HL-60 (cell line): ENCODE data around the gene MAGI2.

ENCODE experiments used
- DNase-seq, 2 experiments: peaks; one replicate each; pipeline ENCODE4 v3.0.0-alpha.2; 2010 to 2020; ENCODE audit warnings: low read depth in 1 of 2, low spot score in 1 of 2
- H3K27ac ChIP-seq: fragments of 250-450 bp; sonication (Bioruptor Pico); replicated peaks from 2 replicates; pipeline ENCODE4 v1.5.1; 2020; ENCODE audit warnings: mild to moderate bottlenecking, moderate library complexity
- H3K27me3 ChIP-seq: fragments of 250-450 bp; sonication (Bioruptor Pico); 2 replicates; pipeline ENCODE4 v1.5.1; 2021; ENCODE audit warnings: mild to moderate bottlenecking, moderate library complexity; ENCODE audit not compliant: insufficient read depth, poor library complexity, severe bottlenecking
- H3K4me3 ChIP-seq: replicated peaks from 2 replicates; pipeline ENCODE4 v1.5.1; 2011; ENCODE audit warnings: mild to moderate bottlenecking, control low read depth, low read length; ENCODE audit not compliant: insufficient read depth
- CTCF ChIP-seq: IDR thresholded peaks from one replicate; pipeline ENCODE4 v1.5.1; 2011; ENCODE audit warnings: low read length, control low read depth, inconsistent platforms; ENCODE audit not compliant: insufficient read depth
- GABPA ChIP-seq: IDR thresholded peaks from 2 replicates; pipeline ENCODE4 v1.6.1; 2012; ENCODE audit warnings: low read depth
- POLR2AphosphoS5 ChIP-seq: IDR thresholded peaks from 2 replicates; pipeline ENCODE4 v1.6.1; 2012; ENCODE audit warnings: low read depth
- SPI1 ChIP-seq: IDR thresholded peaks from 2 replicates; pipeline ENCODE4 v1.6.1; 2012; ENCODE audit warnings: low read depth, mild to moderate bottlenecking, borderline replicate concordance
- TF ChIP-seq, protein P1 (sequence below): IDR thresholded peaks from 2 replicates; pipeline ENCODE4 v1.6.1; 2012; ENCODE audit warnings: low read depth; ENCODE audit not compliant: insufficient replicate concordance

MAGI2 gene

GRCh38 chr7:78307892-78308291, 1145.6 kb downstream of the MAGI2 start:
- Histone ChIP-seq H3K27me3 (no peaks in the 10 kb centered on the region), H3K27ac (no peak overlapping the region), H3K4me3 (no peak overlapping the region)
- TF ChIP-seq SPI1 (no peak), GABPA (no peak), CTCF (no peak), POLR2AphosphoS5 (no peak)
- TF ChIP-seq, protein P1, sequence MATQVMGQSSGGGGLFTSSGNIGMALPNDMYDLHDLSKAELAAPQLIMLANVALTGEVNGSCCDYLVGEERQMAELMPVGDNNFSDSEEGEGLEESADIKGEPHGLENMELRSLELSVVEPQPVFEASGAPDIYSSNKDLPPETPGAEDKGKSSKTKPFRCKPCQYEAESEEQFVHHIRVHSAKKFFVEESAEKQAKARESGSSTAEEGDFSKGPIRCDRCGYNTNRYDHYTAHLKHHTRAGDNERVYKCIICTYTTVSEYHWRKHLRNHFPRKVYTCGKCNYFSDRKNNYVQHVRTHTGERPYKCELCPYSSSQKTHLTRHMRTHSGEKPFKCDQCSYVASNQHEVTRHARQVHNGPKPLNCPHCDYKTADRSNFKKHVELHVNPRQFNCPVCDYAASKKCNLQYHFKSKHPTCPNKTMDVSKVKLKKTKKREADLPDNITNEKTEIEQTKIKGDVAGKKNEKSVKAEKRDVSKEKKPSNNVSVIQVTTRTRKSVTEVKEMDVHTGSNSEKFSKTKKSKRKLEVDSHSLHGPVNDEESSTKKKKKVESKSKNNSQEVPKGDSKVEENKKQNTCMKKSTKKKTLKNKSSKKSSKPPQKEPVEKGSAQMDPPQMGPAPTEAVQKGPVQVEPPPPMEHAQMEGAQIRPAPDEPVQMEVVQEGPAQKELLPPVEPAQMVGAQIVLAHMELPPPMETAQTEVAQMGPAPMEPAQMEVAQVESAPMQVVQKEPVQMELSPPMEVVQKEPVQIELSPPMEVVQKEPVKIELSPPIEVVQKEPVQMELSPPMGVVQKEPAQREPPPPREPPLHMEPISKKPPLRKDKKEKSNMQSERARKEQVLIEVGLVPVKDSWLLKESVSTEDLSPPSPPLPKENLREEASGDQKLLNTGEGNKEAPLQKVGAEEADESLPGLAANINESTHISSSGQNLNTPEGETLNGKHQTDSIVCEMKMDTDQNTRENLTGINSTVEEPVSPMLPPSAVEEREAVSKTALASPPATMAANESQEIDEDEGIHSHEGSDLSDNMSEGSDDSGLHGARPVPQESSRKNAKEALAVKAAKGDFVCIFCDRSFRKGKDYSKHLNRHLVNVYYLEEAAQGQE, result no peak
- DNase-seq, result no peak

DNA sequence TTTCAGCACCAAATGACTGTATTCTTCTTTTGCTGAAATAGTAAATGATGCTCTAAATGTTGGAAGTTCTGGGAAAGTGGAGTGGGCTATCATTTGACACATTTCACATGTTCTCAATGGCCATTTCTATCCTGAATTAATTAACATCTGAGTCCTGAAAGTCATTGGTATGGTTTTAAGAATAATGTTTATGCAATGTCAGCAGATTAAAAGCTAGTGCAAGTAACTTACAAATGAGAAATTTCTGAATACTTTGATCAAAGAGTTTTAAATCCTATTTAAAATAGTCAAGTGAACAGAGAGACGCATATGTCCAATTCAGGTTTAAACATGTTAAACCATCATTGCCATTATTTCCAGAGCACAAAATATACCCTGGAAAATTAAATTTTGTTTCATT, 1146.8 kb downstream of the MAGI2 start:
- TF ChIP-seq SPI1 (no peak), CTCF (no peak), POLR2AphosphoS5 (no peak), GABPA (no peak)
- TF ChIP-seq, protein P1, result no peak
- H3K27ac ChIP-seq, result no peak overlapping the region
- H3K27me3 ChIP-seq, result no peaks in the 10 kb centered on the region
- no peak for DNase-seq
- H3K4me3 ChIP-seq, result no peak overlapping the region

DNA sequence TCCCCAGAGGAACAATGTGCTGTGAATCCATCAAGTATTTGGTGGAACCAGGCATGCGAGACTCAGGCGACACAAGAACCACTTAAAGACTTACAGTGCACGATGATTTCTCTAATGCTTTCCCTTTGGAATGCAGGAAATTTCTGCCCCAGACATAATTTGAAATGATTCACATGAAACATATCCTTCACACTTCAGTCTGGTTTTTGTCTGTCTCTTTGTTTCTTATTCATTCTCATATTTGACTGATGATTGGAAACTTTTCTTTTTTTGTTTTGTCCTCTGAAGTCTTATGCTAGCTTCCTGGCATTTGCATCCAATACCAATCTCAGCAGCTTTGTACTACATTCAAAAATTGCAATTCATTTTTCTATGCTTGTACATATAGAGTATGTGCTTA, 1152.1 kb downstream of the MAGI2 start:
- Histone ChIP-seq H3K4me3 (no peak overlapping the region), H3K27ac (no peak overlapping the region), H3K27me3 (no peaks in the 10 kb centered on the region)
- TF ChIP-seq, protein P1, result no peak
- TF ChIP-seq CTCF (no peak), GABPA (no peak), SPI1 (no peak), POLR2AphosphoS5 (no peak)
- no peak for DNase-seq
